Lower leg skin (tissue), 4 donors: ENCODE measurements around the gene CD109. TPM values are rescaled to one million over a fixed set of nuclear protein-coding genes. Genes with fewer than 3 reads are reported as not detected.

Experiments
- DNase-seq, 2 donors: peaks; one replicate each; pipeline ENCODE4 v3.0.0-alpha.2; 2019; ENCODE audit warnings: low spot score in 2 of 2
- H3K4me3 ChIP-seq: fragments of 200-600 bp; sonication (generic); 2 replicates; pipeline ENCODE4 v1.5.1; 2017; ENCODE audit warnings: mild to moderate bottlenecking, low read depth; ENCODE audit not compliant: poor library complexity, severe bottlenecking
- POLR2A ChIP-seq, 2 donors: fragments of 450-650 bp; IDR thresholded peaks; one replicate each; pipeline ENCODE4 v1.6.1; 2016 to 2017; ENCODE audit warnings: antibody characterized with exemption in 2 of 2, mild to moderate bottlenecking in 1 of 2, moderate library complexity in 1 of 2
- WGBS, 2 donors: methylation state at CpG; one replicate each; pipeline ENCODE4 v1.1.5; 2018; 5-methylcytosine and 5-hydroxymethylcytosine counted together
- intact Hi-C: fragments of 100-400 bp; cut with DNase I; formaldehyde crosslinking; loops from one replicate; pipeline ENCODE4 v1.15.0; 2023; ENCODE audit warnings: low total_unique reads
- total RNA-seq, 4 donors: library from RNA; depleted of rRNA; stranded (reverse); fragments of >200 nt; gene quantifications; one replicate each; pipeline ENCODE4 v1.1.0, GENCODE V29; 2016
- TF ChIP-seq, protein P1 (sequence below), 3 donors: fragments of 450-650 bp; IDR thresholded peaks; one replicate each; pipeline ENCODE4 v1.5.1; 2016; ENCODE audit warnings: antibody characterized with exemption in 3 of 3, mild to moderate bottlenecking in 3 of 3, moderate library complexity in 2 of 3

Gene CD109
- total RNA-seq, 4 donors from 2014 or later: 26.1 to 51.7 (median 33.3) TPM

DNA sequence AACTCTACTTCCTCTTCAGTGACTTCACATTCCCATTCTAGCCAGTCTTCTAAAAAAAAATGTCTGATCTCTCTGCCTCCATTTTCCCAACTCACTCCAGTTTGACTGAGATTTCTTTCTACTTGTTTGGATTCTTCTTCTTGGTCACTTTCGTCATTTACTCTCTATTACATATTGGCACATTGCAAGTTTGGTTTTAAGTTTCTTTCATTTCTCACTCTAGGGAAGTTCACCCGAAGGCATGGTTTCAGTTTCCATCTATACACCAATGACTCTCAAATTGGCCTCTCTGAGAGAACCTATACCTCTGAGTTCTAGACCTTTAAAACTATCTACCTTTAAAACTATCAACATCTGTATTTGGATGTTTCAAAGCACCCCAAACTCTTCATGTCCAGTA lies 51.3 kb downstream of the CD109 start:
- no peak for DNase-seq
- TF ChIP-seq, protein P1, sequence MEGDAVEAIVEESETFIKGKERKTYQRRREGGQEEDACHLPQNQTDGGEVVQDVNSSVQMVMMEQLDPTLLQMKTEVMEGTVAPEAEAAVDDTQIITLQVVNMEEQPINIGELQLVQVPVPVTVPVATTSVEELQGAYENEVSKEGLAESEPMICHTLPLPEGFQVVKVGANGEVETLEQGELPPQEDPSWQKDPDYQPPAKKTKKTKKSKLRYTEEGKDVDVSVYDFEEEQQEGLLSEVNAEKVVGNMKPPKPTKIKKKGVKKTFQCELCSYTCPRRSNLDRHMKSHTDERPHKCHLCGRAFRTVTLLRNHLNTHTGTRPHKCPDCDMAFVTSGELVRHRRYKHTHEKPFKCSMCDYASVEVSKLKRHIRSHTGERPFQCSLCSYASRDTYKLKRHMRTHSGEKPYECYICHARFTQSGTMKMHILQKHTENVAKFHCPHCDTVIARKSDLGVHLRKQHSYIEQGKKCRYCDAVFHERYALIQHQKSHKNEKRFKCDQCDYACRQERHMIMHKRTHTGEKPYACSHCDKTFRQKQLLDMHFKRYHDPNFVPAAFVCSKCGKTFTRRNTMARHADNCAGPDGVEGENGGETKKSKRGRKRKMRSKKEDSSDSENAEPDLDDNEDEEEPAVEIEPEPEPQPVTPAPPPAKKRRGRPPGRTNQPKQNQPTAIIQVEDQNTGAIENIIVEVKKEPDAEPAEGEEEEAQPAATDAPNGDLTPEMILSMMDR (IDR thresholded peaks at IDR 0.05): no peak
- WGBS, 2 donors: 78% methylated on average over 2 of the region's 2 CpGs
- intact Hi-C loops: no loop called here
- no peak overlapping the region for H3K4me3 ChIP-seq

DNA sequence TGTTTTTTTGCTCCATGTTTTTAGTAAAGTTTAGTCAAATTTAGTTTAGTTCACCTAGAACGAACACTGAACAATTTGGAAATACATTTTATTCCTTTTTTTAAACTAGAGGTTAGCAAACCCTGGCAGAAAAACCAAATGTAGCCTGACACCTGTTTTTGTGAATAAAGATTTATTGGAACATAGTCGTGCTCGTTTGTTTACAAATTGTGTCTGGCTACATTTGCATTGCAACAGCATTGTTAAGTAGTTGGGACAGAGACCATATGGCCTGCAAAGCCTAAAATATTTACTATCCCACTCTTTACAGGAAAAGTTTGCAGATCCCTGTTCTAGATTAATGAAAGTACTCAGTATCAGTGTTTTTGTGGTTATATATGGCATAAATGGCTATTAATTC lies 56.9 kb downstream of the CD109 start:
- 80 to 89% methylated on average over 3 of the region's 3 CpGs for WGBS, 2 donors
- intact Hi-C loops: no loop called here

DNA sequence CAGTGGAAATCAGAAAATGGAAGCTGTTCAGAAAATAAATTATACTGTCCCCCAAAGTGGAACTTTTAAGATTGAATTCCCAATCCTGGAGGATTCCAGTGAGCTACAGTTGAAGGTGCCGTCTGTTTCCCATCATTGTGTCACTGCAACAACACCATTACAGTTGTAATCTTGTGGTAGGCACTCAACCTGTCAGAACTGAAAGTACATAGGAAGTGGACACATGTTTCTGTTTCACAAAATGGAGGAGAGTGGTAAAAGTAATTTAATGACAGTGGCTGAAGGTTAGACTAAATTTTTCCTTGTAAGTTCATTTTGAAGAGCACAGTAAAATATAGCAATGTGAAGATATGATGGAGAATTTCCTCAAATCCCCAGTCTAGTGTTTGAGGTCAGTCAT lies 70.0 kb downstream of the CD109 start:
- WGBS, 2 donors: 89 to 93% methylated on average over 1 of the region's 1 CpG

More for the DNA sequence above, 56.9 kb downstream of the CD109 start:
- H3K4me3 ChIP-seq: no peak overlapping the region
- TF ChIP-seq, protein P1 (IDR thresholded peaks at IDR 0.05): no peak
- TF ChIP-seq POLR2A (IDR thresholded peaks at IDR 0.05): no peak
- DNase-seq: no peak

DNA sequence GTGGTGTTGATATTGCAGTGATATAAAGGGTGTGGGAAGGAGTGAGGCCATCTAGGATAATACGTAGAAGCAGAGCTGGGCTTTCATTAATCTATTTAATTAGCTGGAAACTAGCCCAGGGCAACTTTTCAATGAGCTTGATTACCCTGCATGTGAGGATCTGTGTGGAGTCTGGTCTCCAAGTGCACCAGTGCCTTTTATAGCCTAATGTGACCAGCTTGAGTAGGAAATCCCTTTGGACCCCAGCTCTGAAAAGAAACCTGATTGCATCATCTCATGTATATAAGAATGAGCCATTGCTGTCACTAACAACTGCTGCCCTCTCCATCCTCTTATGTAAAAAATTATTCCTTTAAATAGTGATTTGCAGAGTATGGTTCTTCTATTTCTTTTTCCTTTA lies 72.6 kb downstream of the CD109 start:
- intact Hi-C loops: no loop called here
- no peak overlapping the region for H3K4me3 ChIP-seq
- no peak for DNase-seq
- TF ChIP-seq, protein P1 (IDR thresholded peaks at IDR 0.05): no peak
- TF ChIP-seq POLR2A (IDR thresholded peaks at IDR 0.05): no peak
- 69 to 78% methylated on average over 1 of the region's 1 CpG for WGBS, 2 donors

More for the DNA sequence above, 70.0 kb downstream of the CD109 start:
- intact Hi-C loops: no loop called here
- no peak for TF ChIP-seq POLR2A (IDR thresholded peaks at IDR 0.05)
- TF ChIP-seq, protein P1 (IDR thresholded peaks at IDR 0.05): no peak
- H3K4me3 ChIP-seq: no peak overlapping the region
- DNase-seq: no peak

DNA sequence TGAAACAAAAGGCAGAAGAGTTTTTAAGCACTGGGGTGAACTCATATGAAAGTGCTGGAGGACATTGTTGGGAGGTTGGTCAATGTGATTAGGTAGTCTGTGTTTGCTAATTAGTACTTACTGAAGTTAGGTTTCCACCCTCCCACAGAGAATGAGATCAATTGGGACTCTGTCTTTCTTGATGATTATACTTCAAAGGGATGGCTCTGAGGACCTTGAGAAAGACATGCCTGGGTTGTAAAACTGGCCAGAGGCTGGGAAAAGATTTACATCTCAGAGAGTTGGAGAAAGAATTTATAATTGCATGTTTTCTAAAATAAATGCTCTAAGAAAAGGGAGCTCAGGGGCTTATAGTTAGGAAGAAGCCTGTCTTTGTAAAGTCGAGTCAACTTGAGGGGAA lies 74.0 kb downstream of the CD109 start:
- no peak for DNase-seq
- WGBS, 2 donors: 61 to 67% methylated on average over 1 of the region's 1 CpG
- no peak overlapping the region for H3K4me3 ChIP-seq
- intact Hi-C loops: no loop called here
- TF ChIP-seq, protein P1 (IDR thresholded peaks at IDR 0.05): no peak
- no peak for TF ChIP-seq POLR2A (IDR thresholded peaks at IDR 0.05)

DNA sequence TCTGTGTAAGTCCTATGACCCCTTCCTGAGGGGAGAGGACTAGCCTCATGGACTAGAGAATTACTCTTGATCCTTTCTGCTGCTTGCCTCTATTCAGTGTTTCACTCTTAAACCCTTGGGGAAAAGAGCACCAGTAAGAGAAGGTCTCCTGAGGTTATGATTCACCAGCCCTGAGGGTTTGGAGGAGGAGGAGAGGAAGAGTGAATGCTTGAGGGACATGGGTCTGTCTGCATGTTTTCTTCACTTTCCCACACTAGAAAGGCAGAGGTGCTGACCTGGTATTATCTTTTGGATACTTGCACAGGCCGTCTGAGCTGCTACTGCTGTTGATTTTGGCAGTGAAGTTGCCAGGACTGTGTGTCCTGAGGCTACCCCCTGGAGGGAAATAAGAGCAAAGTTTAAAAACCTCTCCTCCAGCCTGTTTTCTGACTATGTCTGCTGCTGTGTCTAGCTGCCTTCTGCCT lies 78.3 kb downstream of the CD109 start:
- 19 to 25% methylated on average over 1 of the region's 1 CpG for WGBS, 2 donors
- no peak overlapping the region for H3K4me3 ChIP-seq
- TF ChIP-seq POLR2A (IDR thresholded peaks at IDR 0.05): no peak
- TF ChIP-seq, protein P1 (IDR thresholded peaks at IDR 0.05): no peak
- DNase-seq: peak in 1 of 2 donors; percentile 23
- intact Hi-C loops: no loop called here
